ENCODE measurements around the gene KAZN. TPM values are rescaled to one million over a fixed set of nuclear protein-coding genes. Genes with fewer than 3 reads are reported as not detected.

The KAZN gene
- total RNA-seq, 1 experiment from 2014 or later: 6.9 TPM

GRCh38 chr1:14977338-14977931 lies 378.9 kb downstream of the KAZN start:
- H3K4me3 ChIP-seq (ENCODE audit: insufficient read depth, low read depth, low read length): no peak overlapping the region
- DNase-seq: no peak
- no peaks in the 10 kb centered on the region for H3K27me3 ChIP-seq (ENCODE audit: control insufficient read depth, insufficient read depth, low read length)
- H3K36me3 ChIP-seq (replicated peaks; ENCODE audit: control insufficient read depth, insufficient read depth, low read length): no peaks in the 10 kb centered on the region

GRCh38 chr1:14980621-14981218 lies 382.2 kb downstream of the KAZN start:
- no peaks in the 10 kb centered on the region for H3K27me3 ChIP-seq (ENCODE audit: control insufficient read depth, insufficient read depth, low read length)

GRCh38 chr1:14982029-14982428 lies 383.5 kb downstream of the KAZN start:
- H3K4me3 ChIP-seq (ENCODE audit: insufficient read depth, low read depth, low read length): no peak overlapping the region

More at GRCh38 chr1:14980621-14981218, 382.2 kb downstream of the KAZN start:
- no peak for DNase-seq
- Histone ChIP-seq H3K4me3 (ENCODE audit: insufficient read depth, low read depth, low read length) (no peak overlapping the region), H3K36me3 (replicated peaks; ENCODE audit: control insufficient read depth, insufficient read depth, low read length) (no peaks in the 10 kb centered on the region)

GRCh38 chr1:14983277-14983676 lies 384.8 kb downstream of the KAZN start:
- Histone ChIP-seq H3K36me3 (replicated peaks; ENCODE audit: control insufficient read depth, insufficient read depth, low read length) (no peaks in the 10 kb centered on the region), H3K27me3 (ENCODE audit: control insufficient read depth, insufficient read depth, low read length) (no peaks in the 10 kb centered on the region), H3K4me3 (ENCODE audit: insufficient read depth, low read depth, low read length) (no peak overlapping the region)
- no peak for DNase-seq

More at GRCh38 chr1:14982029-14982428, 383.5 kb downstream of the KAZN start:
- no peak for DNase-seq
- H3K36me3 ChIP-seq (replicated peaks; ENCODE audit: control insufficient read depth, insufficient read depth, low read length): no peaks in the 10 kb centered on the region
- no peaks in the 10 kb centered on the region for H3K27me3 ChIP-seq (ENCODE audit: control insufficient read depth, insufficient read depth, low read length)

- Histone ChIP-seq H3K27me3 (ENCODE audit: control insufficient read depth, insufficient read depth, low read length) (no peaks in the 10 kb centered on the region), H3K36me3 (replicated peaks; ENCODE audit: control insufficient read depth, insufficient read depth, low read length) (no peaks in the 10 kb centered on the region), H3K4me3 (ENCODE audit: insufficient read depth, low read depth, low read length) (no peak overlapping the region)
- no peak for DNase-seq
Measured at GRCh38 chr1:14986168-14986567, 387.7 kb downstream of the KAZN start.

- Histone ChIP-seq H3K36me3 (replicated peaks; ENCODE audit: control insufficient read depth, insufficient read depth, low read length) (no peaks in the 10 kb centered on the region), H3K4me3 (ENCODE audit: insufficient read depth, low read depth, low read length) (no peak overlapping the region), H3K27me3 (ENCODE audit: control insufficient read depth, insufficient read depth, low read length) (no peaks in the 10 kb centered on the region)
- DNase-seq: peak; percentile 63
Measured at GRCh38 chr1:14987829-14988603, 389.5 kb downstream of the KAZN start.

- H3K36me3 ChIP-seq (replicated peaks; ENCODE audit: control insufficient read depth, insufficient read depth, low read length): no peaks in the 10 kb centered on the region
- no peaks in the 10 kb centered on the region for H3K27me3 ChIP-seq (ENCODE audit: control insufficient read depth, insufficient read depth, low read length)
- DNase-seq: no peak
- H3K4me3 ChIP-seq (ENCODE audit: insufficient read depth, low read depth, low read length): no peak overlapping the region
Measured at GRCh38 chr1:14988636-14989035, 390.2 kb downstream of the KAZN start.

- no peaks in the 10 kb centered on the region for H3K36me3 ChIP-seq (replicated peaks; ENCODE audit: control insufficient read depth, insufficient read depth, low read length)
- no peak overlapping the region for H3K4me3 ChIP-seq (ENCODE audit: insufficient read depth, low read depth, low read length)
- no peak for DNase-seq
- H3K27me3 ChIP-seq (ENCODE audit: control insufficient read depth, insufficient read depth, low read length): no peaks in the 10 kb centered on the region
Measured at GRCh38 chr1:14989931-14990728, 391.6 kb downstream of the KAZN start.

- Histone ChIP-seq H3K27me3 (ENCODE audit: control insufficient read depth, insufficient read depth, low read length) (no peaks in the 10 kb centered on the region), H3K36me3 (replicated peaks; ENCODE audit: control insufficient read depth, insufficient read depth, low read length) (no peaks in the 10 kb centered on the region), H3K4me3 (ENCODE audit: insufficient read depth, low read depth, low read length) (no peak overlapping the region)
- peak; percentile 75 for DNase-seq
Measured at GRCh38 chr1:14993414-14993813, 394.9 kb downstream of the KAZN start.

- H3K36me3 ChIP-seq (replicated peaks; ENCODE audit: control insufficient read depth, insufficient read depth, low read length): no peaks in the 10 kb centered on the region
- H3K4me3 ChIP-seq (ENCODE audit: insufficient read depth, low read depth, low read length): no peak overlapping the region
- no peaks in the 10 kb centered on the region for H3K27me3 ChIP-seq (ENCODE audit: control insufficient read depth, insufficient read depth, low read length)
- DNase-seq: no peak
Measured at GRCh38 chr1:14994148-14994547, 395.7 kb downstream of the KAZN start.

- no peaks in the 10 kb centered on the region for H3K27me3 ChIP-seq (ENCODE audit: control insufficient read depth, insufficient read depth, low read length)
- H3K36me3 ChIP-seq (replicated peaks; ENCODE audit: control insufficient read depth, insufficient read depth, low read length): no peaks in the 10 kb centered on the region
- no peak for DNase-seq
- H3K4me3 ChIP-seq (ENCODE audit: insufficient read depth, low read depth, low read length): no peak overlapping the region
Measured at GRCh38 chr1:14994841-14995437, 396.5 kb downstream of the KAZN start.

- Histone ChIP-seq H3K27me3 (ENCODE audit: control insufficient read depth, insufficient read depth, low read length) (no peaks in the 10 kb centered on the region), H3K4me3 (ENCODE audit: insufficient read depth, low read depth, low read length) (no peak overlapping the region), H3K36me3 (replicated peaks; ENCODE audit: control insufficient read depth, insufficient read depth, low read length) (no peaks in the 10 kb centered on the region)
- peak; percentile 74 for DNase-seq
Measured at GRCh38 chr1:14996133-14997050, 397.9 kb downstream of the KAZN start.

GRCh38 chr1:14997646-14998276 lies 399.3 kb downstream of the KAZN start:
- Histone ChIP-seq H3K4me3 (ENCODE audit: insufficient read depth, low read depth, low read length) (no peak overlapping the region), H3K27me3 (ENCODE audit: control insufficient read depth, insufficient read depth, low read length) (no peaks in the 10 kb centered on the region), H3K36me3 (replicated peaks; ENCODE audit: control insufficient read depth, insufficient read depth, low read length) (no peaks in the 10 kb centered on the region)
- peak; percentile 65 for DNase-seq
